IMR-90 (cell line): ENCODE data around the gene PDRG1. TPM values are rescaled to one million over a fixed set of nuclear protein-coding genes. Genes with fewer than 3 reads are reported as not detected.

ENCODE experiments used
- ATAC-seq: fragments of 200-7000 bp; cut with Tn5 transposase; 2 replicates; pipeline ENCODE4 v1.9.1; 2020; ENCODE audit warnings: low read depth, mild to moderate bottlenecking, moderate library complexity
- BruUV-seq: library from RNA; stranded (reverse); fragments of 400-500 nt; replicated peaks from 2 replicates; lab custom pipeline; 2021; lab: Mats Ljungman, UMichigan
- CTCF ChIA-PET: fragments of 300-600 bp; formaldehyde crosslinking; extraction: SDS; loops from one replicate; lab custom pipeline; 2021; ENCODE audit warnings: antibody characterized with exemption; lab: Yijun Ruan, JAX
- POLR2A ChIA-PET: fragments of 300-600 bp; sonication (Branson Sonifier 250); formaldehyde crosslinking; loops from one replicate; lab custom pipeline; 2022; ENCODE audit warnings: antibody characterized with exemption; ENCODE audit not compliant: unreplicated experiment; lab: Charles Lee
- DNase-seq: peaks from one replicate; pipeline ENCODE4 v3.0.0; 2013
- H2AFZ ChIP-seq: replicated peaks from 2 replicates; pipeline ENCODE3; 2013; ENCODE audit warnings: low read length, mild to moderate bottlenecking; ENCODE audit not compliant: poor library complexity
- H2AK5ac ChIP-seq: 2 replicates; pipeline ENCODE4 v1.6.1; 2013; ENCODE audit warnings: low read depth, low read length, inconsistent platforms
- H2AK9ac ChIP-seq: replicated peaks from 2 replicates; pipeline ENCODE3; 2013; ENCODE audit warnings: mild to moderate bottlenecking, low read depth, low read length, moderate library complexity; ENCODE audit not compliant: poor library complexity
- H2BK120ac ChIP-seq: 2 replicates; pipeline ENCODE4 v1.6.1; 2013; ENCODE audit warnings: low read depth, low read length, inconsistent platforms
- H2BK15ac ChIP-seq: 3 replicates; pipeline ENCODE4 v1.6.1; 2013; ENCODE audit warnings: low read depth, low read length, inconsistent platforms
- H2BK20ac ChIP-seq: 2 replicates; pipeline ENCODE4 v1.6.1; 2013; ENCODE audit warnings: low read depth, mild to moderate bottlenecking, inconsistent platforms, low read length, moderate library complexity
- H2BK5ac ChIP-seq: 2 replicates; pipeline ENCODE4 v1.6.1; 2013; ENCODE audit warnings: mild to moderate bottlenecking, low read depth, low read length, inconsistent platforms; ENCODE audit not compliant: poor library complexity, severe bottlenecking
- H3K14ac ChIP-seq: replicated peaks from 2 replicates; pipeline ENCODE4 v1.6.1; 2013; ENCODE audit warnings: low read depth, low read length, inconsistent platforms
- H3K18ac ChIP-seq: 2 replicates; pipeline ENCODE4 v1.6.1; 2013; ENCODE audit warnings: low read depth, low read length, control low read depth
- H3K23ac ChIP-seq: 2 replicates; pipeline ENCODE4 v1.6.1; 2013; ENCODE audit warnings: low read depth, low read length, inconsistent platforms
- H3K27ac ChIP-seq: 2 replicates; pipeline ENCODE4 v1.5.1; 2013; ENCODE audit warnings: mild to moderate bottlenecking, control low read depth, low read length; ENCODE audit not compliant: insufficient read depth
- H3K27me3 ChIP-seq: 2 replicates; pipeline ENCODE4 v1.6.1; 2013; ENCODE audit warnings: low read length; ENCODE audit not compliant: control insufficient read depth, insufficient read depth
- H3K36me3 ChIP-seq: 2 replicates; pipeline ENCODE4 v1.6.1; 2013; ENCODE audit warnings: low read length, mixed read lengths; ENCODE audit not compliant: control insufficient read depth, insufficient read depth
- H3K4ac ChIP-seq: 2 replicates; pipeline ENCODE4 v1.6.1; 2013; ENCODE audit warnings: low read depth, low read length, inconsistent platforms
- H3K4me1 ChIP-seq: 2 replicates; pipeline ENCODE4 v1.6.1; 2013; ENCODE audit warnings: low read length, mixed read lengths; ENCODE audit not compliant: control insufficient read depth, insufficient read depth
- H3K4me2 ChIP-seq: 2 replicates; pipeline ENCODE4 v1.6.1; 2013; ENCODE audit warnings: low read depth, mild to moderate bottlenecking, control low read depth, low read length, moderate library complexity
- H3K4me3 ChIP-seq: 2 replicates; pipeline ENCODE4 v1.5.1; 2013; ENCODE audit warnings: low read depth, mild to moderate bottlenecking, control low read depth, low read length, moderate library complexity; ENCODE audit not compliant: insufficient read depth
- H3K56ac ChIP-seq: 2 replicates; pipeline ENCODE4 v1.6.1; 2013; ENCODE audit warnings: low read length, inconsistent platforms; ENCODE audit not compliant: insufficient read depth; ENCODE audit errors: extremely low read depth
- H3K79me1 ChIP-seq, 2 experiments: 2 replicates each; pipeline ENCODE4 v1.6.1; 2013; ENCODE audit warnings: low read length in 2 of 2, inconsistent platforms in 1 of 2, low read depth in 1 of 2
- H3K9ac ChIP-seq: 2 replicates; pipeline ENCODE4 v1.6.1; 2013; ENCODE audit warnings: low read depth, low read length, control low read depth
- H3K9me1 ChIP-seq: 2 replicates; pipeline ENCODE4 v1.6.1; 2013; ENCODE audit warnings: low read length, inconsistent platforms; ENCODE audit not compliant: insufficient read depth
- H3K9me3 ChIP-seq: 2 replicates; pipeline ENCODE4 v1.6.1; 2013; ENCODE audit warnings: low read length; ENCODE audit not compliant: control insufficient read depth, insufficient read depth
- H4K20me1 ChIP-seq: 2 replicates; pipeline ENCODE4 v1.6.1; 2013; ENCODE audit warnings: low read length, inconsistent platforms; ENCODE audit not compliant: insufficient read depth
- H4K5ac ChIP-seq: 2 replicates; pipeline ENCODE4 v1.6.1; 2013; ENCODE audit warnings: mild to moderate bottlenecking, low read depth, low read length, control low read depth
- H4K8ac ChIP-seq, 2 experiments: 2 replicates each; pipeline ENCODE4 v1.6.1; 2013; ENCODE audit warnings: low read depth in 2 of 2, low read length in 2 of 2, control low read depth in 1 of 2, inconsistent platforms in 1 of 2
- H4K91ac ChIP-seq: 2 replicates; pipeline ENCODE4 v1.6.1; 2013; ENCODE audit warnings: low read depth, low read length, inconsistent platforms; ENCODE audit not compliant: insufficient read depth
- BHLHE40 ChIP-seq: fragments of 150-350 bp; IDR thresholded peaks from 2 replicates; pipeline ENCODE4 v1.6.1; 2016; ENCODE audit warnings: mild to moderate bottlenecking, low read depth, low read length
- MAFK ChIP-seq: IDR thresholded peaks from 2 replicates; pipeline ENCODE4 v1.6.1; 2012; ENCODE audit warnings: low read depth, low read length, improper control_type of control experiment
- POLR2A ChIP-seq: IDR thresholded peaks from 2 replicates; pipeline ENCODE4 v1.6.1; 2012; ENCODE audit warnings: mild to moderate bottlenecking, low read depth, low read length
- SMC3 ChIP-seq: fragments of 150-350 bp; IDR thresholded peaks from 2 replicates; pipeline ENCODE4 v1.6.1; 2016; ENCODE audit warnings: low read depth, mild to moderate bottlenecking, antibody characterized with exemption, low read length, moderate library complexity
- USF2 ChIP-seq: fragments of 150-350 bp; IDR thresholded peaks from 2 replicates; pipeline ENCODE4 v1.6.1; 2017; ENCODE audit warnings: mild to moderate bottlenecking, antibody characterized with exemption, low read length, low read depth
- WGBS, 2 experiments: methylation state at CpG; one replicate each; pipeline versions ENCODE4 v1.1.5 to v1.1.7; 2013; ENCODE audit warnings: missing lambda C conversion rate in 2 of 2; ENCODE audit not compliant: insufficient read length in 1 of 2; ENCODE audit errors: extremely low coverage in 2 of 2; 5-methylcytosine and 5-hydroxymethylcytosine counted together
- dilution Hi-C: fragments of 300-500 bp; cut with HindIII; formaldehyde crosslinking; loops from one replicate; pipeline ENCODE4 v1.14.3; 2018; ENCODE audit warnings: low sequenced_read_pairs; ENCODE audit not compliant: unreplicated experiment
- in situ Hi-C: fragments of 300-500 bp; cut with MboI; formaldehyde crosslinking; loops from 3 replicates; pipeline ENCODE4 v1.14.3; 2019; ENCODE audit warnings: low sequenced_read_pairs, inconsistent platforms, mixed read lengths
- intact Hi-C: fragments of 100-400 bp; cut with micrococcal nuclease; formaldehyde crosslinking; loops from 2 replicates; pipeline ENCODE4 v1.10.0; 2022
- polyA plus RNA-seq, 3 experiments: library from polyadenylated mRNA; depleted of rRNA; stranded (reverse); fragments of >200 nt; gene quantifications; 2 replicates each; pipeline ENCODE4 v1.2.3, GENCODE V29; 2012; ENCODE audit warnings: low replicate concordance in 1 of 3
- total RNA-seq: library from RNA; depleted of rRNA; stranded (reverse); fragments of >200 nt; gene quantifications from 2 replicates; pipeline ENCODE4 v1.2.3, GENCODE V29; 2012

The PDRG1 gene
- total and polyA plus RNA-seq, 2 of the 4 experiments (the other 2 are of a cell fraction): 5.0 to 15.7 TPM

DNA sequence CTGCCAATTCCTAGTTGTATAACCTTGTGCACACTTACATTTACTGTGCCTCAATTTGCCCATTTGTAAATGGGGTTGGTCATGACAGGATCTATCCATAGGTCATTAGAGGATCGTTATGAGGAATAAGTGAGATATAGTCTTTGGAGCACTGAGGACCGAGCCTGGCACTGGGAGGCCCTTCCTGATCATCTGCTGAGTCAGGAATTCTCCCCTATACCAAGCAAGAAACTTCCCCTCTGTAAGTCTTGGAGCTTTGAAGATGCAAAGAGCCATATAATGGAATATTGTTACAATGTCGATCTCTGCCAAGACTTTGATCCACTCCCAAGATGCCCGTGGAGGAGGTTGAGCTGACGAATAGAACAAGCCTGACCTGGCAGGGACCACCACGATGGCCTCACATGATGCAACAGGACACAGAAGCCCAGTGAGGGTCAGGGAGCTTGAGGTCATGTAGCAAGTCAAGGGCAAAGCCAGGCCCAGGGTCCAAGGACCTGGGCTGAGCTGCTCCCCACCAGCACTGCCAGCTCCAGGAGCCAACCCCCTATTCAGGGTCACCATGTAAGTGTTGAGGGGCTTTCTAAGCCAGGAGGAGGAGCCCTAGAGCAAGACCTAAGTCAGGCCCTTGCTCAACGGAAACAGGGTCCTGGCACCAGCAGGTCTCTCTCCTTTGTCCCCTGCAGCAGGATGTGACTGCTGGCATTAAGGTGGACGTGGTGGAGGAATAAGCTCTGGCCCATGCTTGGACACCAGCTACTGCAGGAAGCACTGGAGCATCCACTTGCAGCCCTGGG lies 16.7 kb downstream of the PDRG1 start:
- no peaks in the 10 kb centered on the region for H3K79me1 ChIP-seq
- no peak overlapping the region for H4K91ac ChIP-seq
- H4K20me1 ChIP-seq: no peaks in the 10 kb centered on the region
- no TSS peak for BruUV-seq
- no peak overlapping the region for H3K9ac ChIP-seq
- CTCF ChIA-PET: interaction anchor here (0.5 kb wide), 1 partner anchor 11 kb away, joined by 4 read pairs; no protein-coding TSS in a partner anchor
- H2BK5ac ChIP-seq: no peak overlapping the region
- H3K18ac ChIP-seq: no peak overlapping the region
- H2AK9ac ChIP-seq: no peak overlapping the region
- no peak overlapping the region for H2BK20ac ChIP-seq
- no peak overlapping the region for H4K8ac ChIP-seq
- no peak overlapping the region for H3K56ac ChIP-seq
- no peaks in the 10 kb centered on the region for H3K36me3 ChIP-seq
- 40% methylated on average over 4 of the region's 8 CpGs; no CpG with 5 or more reads in 1 of the 2 experiments for WGBS, 2 experiments
- DNase-seq (no peak), ATAC-seq (no peak)
- dilution Hi-C loops: no loop called here
- no peak overlapping the region for H3K27ac ChIP-seq
- no peak overlapping the region for H2BK120ac ChIP-seq
- H2AFZ ChIP-seq: no peak overlapping the region
- no peak overlapping the region for H4K5ac ChIP-seq
- no peak for TF ChIP-seq USF2
- TF ChIP-seq POLR2A: no peak
- no peak for TF ChIP-seq BHLHE40
- TF ChIP-seq SMC3: no peak
- TF ChIP-seq MAFK: peak; percentile 58
- H3K4ac ChIP-seq: no peak overlapping the region
- H2BK15ac ChIP-seq: no peak overlapping the region
- H3K9me1 ChIP-seq: no peaks in the 10 kb centered on the region
- H2AK5ac ChIP-seq: no peak overlapping the region
- POLR2A ChIA-PET: no interaction called here
- H3K14ac ChIP-seq: no peak overlapping the region
- H3K4me3 ChIP-seq: no peak overlapping the region
- H3K4me2 ChIP-seq: no peak overlapping the region
- no peaks in the 10 kb centered on the region for H3K4me1 ChIP-seq
- intact Hi-C loops: no loop called here
- peaks cover 21% of the 10 kb centered on the region for H3K27me3 ChIP-seq
- no peaks in the 10 kb centered on the region for H3K9me3 ChIP-seq
- in situ Hi-C loops: no loop called here
- no peak overlapping the region for H3K23ac ChIP-seq
